A673 (cell line): ENCODE results near the gene ACTL6B. TPM values are rescaled to one million over a fixed set of nuclear protein-coding genes. Genes with fewer than 3 reads are reported as not detected.

Experiments used
- BruUV-seq: library from RNA; stranded (reverse); fragments of 400-500 nt; replicated peaks from 2 replicates; lab custom pipeline; 2021; lab: Mats Ljungman, UMichigan
- CTCF ChIA-PET: fragments of 300-600 bp; sonication (Branson Sonifier 250); formaldehyde crosslinking; loops from one replicate; lab custom pipeline; 2022; ENCODE audit warnings: antibody characterized with exemption; lab: Charles Lee
- POLR2A ChIA-PET: fragments of 300-600 bp; sonication (Branson Sonifier 250); formaldehyde crosslinking; loops from one replicate; lab custom pipeline; 2022; ENCODE audit warnings: antibody characterized with exemption; ENCODE audit not compliant: low non-redundant PET; lab: Charles Lee
- DNase-seq: peaks from one replicate; pipeline ENCODE4 v3.0.0-alpha.2; 2015; ENCODE audit warnings: low spot score
- H3K27ac ChIP-seq: fragments of 200-600 bp; sonication (generic); 2 replicates; pipeline ENCODE4 v1.5.1; 2016; ENCODE audit warnings: mixed run types, low read depth, mild to moderate bottlenecking, mixed read lengths, antibody characterized with exemption, low read length; ENCODE audit not compliant: poor library complexity, severe bottlenecking
- H3K27me3 ChIP-seq: fragments of 200-600 bp; sonication (generic); replicated peaks from 2 replicates; pipeline ENCODE4 v1.6.1; 2017; ENCODE audit warnings: mixed run types, low read depth, mild to moderate bottlenecking, mixed read lengths, antibody characterized with exemption, low read length; ENCODE audit not compliant: insufficient read depth, poor library complexity
- H3K36me3 ChIP-seq: fragments of 200-600 bp; sonication (generic); 2 replicates; pipeline ENCODE4 v1.6.1; 2016; ENCODE audit warnings: mixed run types, mild to moderate bottlenecking, mixed read lengths, antibody characterized with exemption, low read length; ENCODE audit not compliant: insufficient read depth, poor library complexity, severe bottlenecking
- H3K4me1 ChIP-seq: fragments of 200-600 bp; sonication (generic); 2 replicates; pipeline ENCODE4 v1.6.1; 2017; ENCODE audit warnings: mixed run types, mild to moderate bottlenecking, mixed read lengths, antibody characterized with exemption, low read length; ENCODE audit not compliant: insufficient read depth, poor library complexity, severe bottlenecking
- H3K4me3 ChIP-seq: fragments of 200-600 bp; sonication (generic); 2 replicates; pipeline ENCODE4 v1.5.1; 2016; ENCODE audit warnings: low read depth, mixed run types, mild to moderate bottlenecking, mixed read lengths, low read length; ENCODE audit not compliant: poor library complexity, severe bottlenecking
- H3K9me3 ChIP-seq: fragments of 200-600 bp; sonication (generic); 2 replicates; pipeline ENCODE4 v1.6.1; 2016; ENCODE audit warnings: mixed run types, low read depth, mild to moderate bottlenecking, mixed read lengths, antibody characterized with exemption, low read length; ENCODE audit not compliant: poor library complexity, severe bottlenecking
- CTCF ChIP-seq: fragments of 300-800, 200-600 bp; sonication (generic); conservative IDR thresholded peaks from 2 replicates; pipeline ENCODE4 v1.5.1; 2017; ENCODE audit warnings: low read depth, mild to moderate bottlenecking, antibody characterized with exemption, low read length, moderate library complexity, mixed read lengths
- EZH2 ChIP-seq: fragments of 200-600 bp; sonication (generic); IDR thresholded peaks from 2 replicates; pipeline ENCODE4 v1.6.1; 2017; ENCODE audit warnings: borderline replicate concordance, low read depth, mild to moderate bottlenecking, mixed read lengths, antibody characterized with exemption, low read length; ENCODE audit not compliant: poor library complexity, severe bottlenecking
- intact Hi-C: fragments of 100-400 bp; cut with micrococcal nuclease; formaldehyde crosslinking; loops from one replicate; pipeline ENCODE4 v1.10.0; 2022; ENCODE audit not compliant: unreplicated experiment
- total RNA-seq: library from RNA; stranded (reverse); gene quantifications from 2 replicates; pipeline ENCODE4 v1.2.3, GENCODE V29; 2021

Gene ACTL6B
- total RNA-seq, 1 experiment from 2014 or later: not detected

DNA sequence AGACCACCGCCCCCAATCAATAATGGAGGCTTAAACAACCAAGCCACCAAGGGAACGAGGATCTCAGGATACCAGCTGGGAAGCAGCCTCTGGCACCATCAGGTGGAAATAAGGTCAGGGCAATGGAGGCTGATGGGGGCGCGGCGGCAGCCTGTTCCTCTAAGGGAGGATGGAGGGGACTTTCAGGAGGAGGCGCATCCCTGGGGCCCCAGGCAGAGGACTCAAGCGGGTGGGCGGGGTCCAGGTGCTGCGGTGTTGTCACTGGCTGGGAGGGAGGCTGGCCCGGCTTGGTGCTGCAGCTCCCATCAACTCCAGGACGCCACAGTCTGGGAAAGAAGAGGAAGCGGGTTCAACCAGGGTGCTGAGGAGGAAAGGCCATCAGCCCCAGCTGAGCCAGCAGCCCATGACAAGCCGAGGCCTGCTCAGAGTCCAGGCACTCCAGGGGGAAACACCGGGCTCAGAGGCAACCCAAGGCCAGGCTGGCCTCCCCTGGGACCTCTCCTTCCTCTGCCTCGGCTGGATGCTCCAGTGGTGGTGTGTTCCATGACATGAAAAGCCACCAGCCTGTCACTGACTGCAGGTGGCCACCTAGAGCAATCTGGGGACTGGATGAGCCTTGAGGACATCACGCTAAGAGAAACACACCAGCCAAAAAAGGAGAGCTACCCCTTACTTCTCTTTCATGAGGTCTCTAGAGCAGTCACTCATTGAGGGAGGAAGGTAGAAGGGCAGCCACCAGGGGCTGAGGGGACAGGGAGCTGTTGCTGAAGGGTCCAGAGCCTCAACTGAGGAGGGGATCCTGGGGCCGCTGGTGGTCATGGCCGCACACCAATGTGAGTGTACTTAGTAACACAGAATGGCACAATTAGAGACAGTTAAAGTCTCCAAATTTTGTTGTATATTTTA, 33.2 kb upstream of the ACTL6B start:
- Histone ChIP-seq H3K4me3 (no peak overlapping the region), H3K36me3 (peaks cover 58% of the 10 kb centered on the region), H3K9me3 (no peaks in the 10 kb centered on the region), H3K27me3 (no peaks in the 10 kb centered on the region), H3K27ac (peak overlapping the region; percentile 5), H3K4me1 (peaks cover 15% of the 10 kb centered on the region)
- no peak for DNase-seq
- ChIA-PET POLR2A (no interaction called here), CTCF (interaction anchor here (1.1 to 1.3 kb wide), 2 partner anchors 16 to 77 kb away, joined by 3 read pairs; partner anchors contain the start of gene MOSPD3)
- intact Hi-C loops: loop anchor here (5.0 kb wide), 2 partner anchors 87 to 127 kb away; partner anchors contain the start of gene PCOLCE
- no peak for TF ChIP-seq CTCF
- no TSS peak for BruUV-seq

GRCh38 chr7:100688326-100688860, 32.1 kb upstream of the ACTL6B start:
- Histone ChIP-seq H3K4me3 (no peak overlapping the region), H3K4me1 (peaks cover 15% of the 10 kb centered on the region), H3K27me3 (no peaks in the 10 kb centered on the region), H3K36me3 (peaks cover 69% of the 10 kb centered on the region), H3K9me3 (no peaks in the 10 kb centered on the region), H3K27ac (no peak overlapping the region)
- no TSS peak for BruUV-seq
- no peak for TF ChIP-seq CTCF
- TF ChIP-seq EZH2: no peak
- intact Hi-C loops: no loop called here
- CTCF ChIA-PET: interaction anchor here (1.1 kb wide), 1 partner anchor 76 kb away, joined by 3 read pairs; the partner anchor contains the start of gene MOSPD3
- DNase-seq: no peak
- POLR2A ChIA-PET: no interaction called here

DNA sequence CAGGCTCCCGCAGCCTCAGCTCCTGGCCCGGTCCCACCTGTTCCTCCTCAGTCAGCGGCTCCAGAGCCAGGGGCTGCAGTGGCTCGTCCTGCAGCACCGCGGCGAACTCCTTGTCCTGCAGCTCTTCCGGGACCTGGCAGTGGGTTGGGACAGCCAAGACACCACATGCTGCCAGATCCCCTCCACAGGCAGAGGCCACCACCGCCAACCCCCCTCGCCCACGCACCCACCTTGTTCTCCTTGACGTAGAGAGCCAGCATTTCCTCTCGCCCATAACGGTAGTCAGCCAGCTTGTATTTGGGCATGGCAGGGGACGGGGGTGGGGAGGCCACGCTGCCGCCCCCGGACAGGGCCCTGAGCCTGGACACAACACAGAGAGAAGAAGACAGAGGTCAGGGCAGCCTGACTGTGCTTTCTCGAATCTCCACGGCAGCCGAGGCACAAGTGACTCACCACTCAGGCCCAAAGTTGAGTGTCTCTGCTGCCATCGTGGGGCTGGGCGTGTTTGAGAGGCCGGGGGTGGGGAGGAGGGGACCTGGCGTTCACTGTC, 31.6 kb upstream of the ACTL6B start:
- H3K27ac ChIP-seq: no peak overlapping the region
- TF ChIP-seq CTCF: no peak
- POLR2A ChIA-PET: no interaction called here
- H3K9me3 ChIP-seq: no peaks in the 10 kb centered on the region
- intact Hi-C loops: no loop called here
- DNase-seq: no peak
- H3K4me3 ChIP-seq: no peak overlapping the region
- H3K36me3 ChIP-seq: peaks cover 74% of the 10 kb centered on the region
- CTCF ChIA-PET: no interaction called here
- BruUV-seq: no TSS peak
- H3K27me3 ChIP-seq: no peaks in the 10 kb centered on the region
- peaks cover 15% of the 10 kb centered on the region for H3K4me1 ChIP-seq
